HG03457 (cell line): ENCODE measurements around the gene ZSCAN22.
A peak's percentile ranks its signal among the peaks of the same experiment; 100 is the strongest.

Experiments
- ATAC-seq: cut with Tn5 transposase; IDR thresholded peaks from one replicate; pipeline ENCODE4 v1.9.1; 2021; ENCODE audit warnings: moderate number of reproducible peaks; ENCODE audit not compliant: unreplicated experiment

The ZSCAN22 gene

GRCh38 chr19:58350871-58351557, 24.2 kb downstream of the ZSCAN22 start:
- no peak for ATAC-seq

- no peak for ATAC-seq
Measured at GRCh38 chr19:58351558-58351878, 24.7 kb downstream of the ZSCAN22 start.

- ATAC-seq = no peak
Measured at GRCh38 chr19:58351990-58352755, 25.4 kb downstream of the ZSCAN22 start.

GRCh38 chr19:58352760-58353671, 26.2 kb downstream of the ZSCAN22 start, which contains the start of gene A1BG:
A1BG (minus strand) TSS chr19:58353492; CDS start chr19:58353437, 55 bp downstream.
- ATAC-seq = no peak

- ATAC-seq = no peak
Measured at GRCh38 chr19:58353717-58354477, 27.1 kb downstream of the ZSCAN22 start.

GRCh38 chr19:58354478-58355030, 27.8 kb downstream of the ZSCAN22 start:
- ATAC-seq = no peak

- ATAC-seq = no peak
Measured at GRCh38 chr19:58355215-58355796, 28.5 kb downstream of the ZSCAN22 start.

GRCh38 chr19:58355908-58356765, 29.3 kb downstream of the ZSCAN22 start:
- no peak for ATAC-seq

GRCh38 chr19:58356766-58357480, 30.1 kb downstream of the ZSCAN22 start:
- ATAC-seq = no peak

GRCh38 chr19:58357481-58358145, 30.8 kb downstream of the ZSCAN22 start:
- ATAC-seq = no peak

GRCh38 chr19:58361900-58362271, 35.1 kb downstream of the ZSCAN22 start:
- ATAC-seq = no peak

GRCh38 chr19:58362272-58362994, 35.6 kb downstream of the ZSCAN22 start, which contains the start of gene ZNF497:
ZNF497 (minus strand) TSS chr19:58362751; CDS start chr19:58357635, 5,116 bp downstream.
- peak; percentile 81 for ATAC-seq

GRCh38 chr19:58364146-58364545, 37.4 kb downstream of the ZSCAN22 start:
- ATAC-seq = no peak

- ATAC-seq = no peak
Measured at GRCh38 chr19:58366585-58367430, 40.0 kb downstream of the ZSCAN22 start.

GRCh38 chr19:58367698-58368454, 41.1 kb downstream of the ZSCAN22 start:
- ATAC-seq = no peak
